Cardiac fibroblast (primary cell): ENCODE data around the gene PPP2R1A.

Experiments
- DNase-seq, 2 donors: peaks; one replicate each; pipeline versions ENCODE4 v3.0.0 to v3.0.0-alpha.2; 2010; ENCODE audit warnings: low read depth in 2 of 2
- H3K4me3 ChIP-seq, 2 donors: replicated peaks in 1 of 2; 1 replicate in 1 of 2; 2 replicates in 1 of 2; pipeline ENCODE4 v1.5.1; 2011; ENCODE audit warnings: low read depth in 2 of 2, low read length in 2 of 2, mild to moderate bottlenecking in 2 of 2, moderate library complexity in 1 of 2
- CTCF ChIP-seq: IDR thresholded peaks from one replicate; pipeline ENCODE4 v1.5.1; 2011; ENCODE audit warnings: low read depth, mild to moderate bottlenecking, low read length, inconsistent platforms

Gene PPP2R1A

GRCh38 chr19:52190487-52191293 is 838 bp downstream of the PPP2R1A start:
- TF ChIP-seq CTCF, result no peak
- DNase-seq, result peak; percentile 55 to 63
- peak overlapping the region; percentile 84 to 94 for H3K4me3 ChIP-seq

GRCh38 chr19:52191389-52191788 is 1.5 kb downstream of the PPP2R1A start:
- peak overlapping the region; percentile 84 to 94 for H3K4me3 ChIP-seq
- no peak for DNase-seq
- TF ChIP-seq CTCF, result no peak

GRCh38 chr19:52191951-52192350 is 2.1 kb downstream of the PPP2R1A start:
- H3K4me3 ChIP-seq, result no peak overlapping the region
- TF ChIP-seq CTCF, result no peak
- DNase-seq, result peak; percentile 18 to 22

GRCh38 chr19:52196256-52196967 is 6.6 kb downstream of the PPP2R1A start:
- TF ChIP-seq CTCF, result no peak

GRCh38 chr19:52197964-52198363 is 8.1 kb downstream of the PPP2R1A start:
- no peak for DNase-seq
- no peak for TF ChIP-seq CTCF
- H3K4me3 ChIP-seq, result no peak overlapping the region

More at GRCh38 chr19:52196256-52196967, 6.6 kb downstream of the PPP2R1A start:
- no peak for DNase-seq
- H3K4me3 ChIP-seq, result no peak overlapping the region

- DNase-seq, result peak in 1 of 2 donors; percentile 38
- no peak overlapping the region for H3K4me3 ChIP-seq
- no peak for TF ChIP-seq CTCF
Observed at GRCh38 chr19:52198678-52199077, 8.8 kb downstream of the PPP2R1A start.
